Measurements from ENCODE around the gene USP40. TPM values are rescaled to one million over a fixed set of nuclear protein-coding genes. Genes with fewer than 3 reads are reported as not detected.

USP40 gene
- total and polyA plus RNA-seq, 2 of the 8 experiments (the other 6 are each of a cell fraction or from before 2014, with no cell fraction given), result 12.0 to 15.7 TPM

DNA sequence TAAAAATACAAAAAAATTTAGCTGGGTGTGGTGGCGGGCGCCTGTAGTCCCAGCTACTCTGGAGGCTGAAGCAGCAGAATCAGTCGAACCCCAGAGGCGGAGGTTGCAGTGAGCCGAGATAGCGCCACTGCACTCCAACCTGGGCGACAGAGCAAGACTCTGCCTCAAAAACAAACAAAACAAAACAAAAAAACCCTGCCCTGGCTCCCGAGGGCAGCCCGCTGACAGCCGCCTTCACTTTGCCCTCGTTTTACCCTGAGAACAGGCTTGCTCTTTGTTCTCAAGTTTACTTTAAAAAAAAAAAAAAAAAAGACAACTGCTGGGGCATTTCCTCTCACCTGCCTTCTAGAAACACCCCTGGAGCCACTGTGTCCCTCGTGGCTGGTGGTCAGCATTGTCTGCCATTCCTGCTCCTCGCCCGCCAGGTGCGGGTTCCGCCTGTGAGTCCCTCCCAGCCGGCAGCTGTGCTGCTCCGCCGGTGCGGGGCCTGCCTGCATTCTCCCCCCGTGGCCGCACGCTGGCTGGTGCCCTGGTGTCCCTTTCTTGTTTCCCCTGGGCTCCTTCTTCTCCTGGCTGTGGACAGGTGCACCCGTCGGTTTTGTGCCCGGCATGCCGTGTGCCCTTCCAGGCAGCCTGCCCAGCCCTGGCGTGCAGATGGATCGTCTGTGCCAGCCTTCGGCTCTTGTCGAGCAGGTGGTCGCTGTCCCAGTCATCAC lies 105.7 kb downstream of the USP40 start (continued):
- TF ChIP-seq KDM4A (IDR thresholded peaks at IDR 0.05; ENCODE audit: low read depth, low read length, severe bottlenecking), result no peak
- TF ChIP-seq POU5F1 (IDR thresholded peaks at IDR 0.05; ENCODE audit: low read depth, low read length), result no peak
- TF ChIP-seq BACH1 (IDR thresholded peaks at IDR 0.05; ENCODE audit: low read length), result no peak
- no peak for TF ChIP-seq RXRA (IDR thresholded peaks at IDR 0.05; ENCODE audit: insufficient read depth, low read depth, low read length)
- TF ChIP-seq SUZ12 (IDR thresholded peaks at IDR 0.05; ENCODE audit: low read length), result no peak
- TF ChIP-seq EGR1 (IDR thresholded peaks at IDR 0.05; ENCODE audit: borderline replicate concordance, low read depth, low read length), result no peak
- no peak for TF ChIP-seq CTBP2 (IDR thresholded peaks at IDR 0.05; ENCODE audit: borderline replicate concordance, insufficient read depth, insufficient read length, low read length)
- no peak for TF ChIP-seq SIRT6 (IDR thresholded peaks at IDR 0.05; ENCODE audit: low read length)
- TF ChIP-seq, protein P1, sequence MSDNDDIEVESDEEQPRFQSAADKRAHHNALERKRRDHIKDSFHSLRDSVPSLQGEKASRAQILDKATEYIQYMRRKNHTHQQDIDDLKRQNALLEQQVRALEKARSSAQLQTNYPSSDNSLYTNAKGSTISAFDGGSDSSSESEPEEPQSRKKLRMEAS (IDR thresholded peaks at IDR 0.05), result no peak
